Memory B cell (primary cell): ENCODE results near the gene AGPAT3.
A peak's percentile ranks its signal among the peaks of the same experiment; 100 is the strongest.

Source experiments
- ATAC-seq: fragments of 150-1000 bp; cut with Tn5 transposase; 2 replicates; pipeline ENCODE4 v1.10.0; 2021; ENCODE audit warnings: low read depth, mild to moderate bottlenecking, moderate library complexity
- DNase-seq, 2 donors: peaks; one replicate each; pipeline ENCODE4 v3.0.0; 2022; ENCODE audit warnings: low spot score in 2 of 2
- H3K27ac Mint-ChIP-seq: one replicate; pipeline ENCODE4 v1.8.0; 2022; ENCODE audit warnings: mild to moderate bottlenecking, moderate library complexity, mixed read lengths
- H3K27me3 Mint-ChIP-seq: one replicate; pipeline ENCODE4 v1.8.0; 2022; ENCODE audit warnings: mixed read lengths
- H3K36me3 Mint-ChIP-seq: one replicate; pipeline ENCODE4 v1.8.0; 2022; ENCODE audit warnings: mild to moderate bottlenecking, mixed read lengths
- H3K4me1 Mint-ChIP-seq: one replicate; pipeline ENCODE4 v1.8.0; 2022; ENCODE audit warnings: mixed read lengths
- H3K4me3 Mint-ChIP-seq: one replicate; pipeline ENCODE4 v1.8.0; 2022; ENCODE audit warnings: mild to moderate bottlenecking, moderate library complexity, mixed read lengths
- H3K9me3 Mint-ChIP-seq: one replicate; pipeline ENCODE4 v1.8.0; 2022; ENCODE audit warnings: mixed read lengths

Gene AGPAT3

DNA sequence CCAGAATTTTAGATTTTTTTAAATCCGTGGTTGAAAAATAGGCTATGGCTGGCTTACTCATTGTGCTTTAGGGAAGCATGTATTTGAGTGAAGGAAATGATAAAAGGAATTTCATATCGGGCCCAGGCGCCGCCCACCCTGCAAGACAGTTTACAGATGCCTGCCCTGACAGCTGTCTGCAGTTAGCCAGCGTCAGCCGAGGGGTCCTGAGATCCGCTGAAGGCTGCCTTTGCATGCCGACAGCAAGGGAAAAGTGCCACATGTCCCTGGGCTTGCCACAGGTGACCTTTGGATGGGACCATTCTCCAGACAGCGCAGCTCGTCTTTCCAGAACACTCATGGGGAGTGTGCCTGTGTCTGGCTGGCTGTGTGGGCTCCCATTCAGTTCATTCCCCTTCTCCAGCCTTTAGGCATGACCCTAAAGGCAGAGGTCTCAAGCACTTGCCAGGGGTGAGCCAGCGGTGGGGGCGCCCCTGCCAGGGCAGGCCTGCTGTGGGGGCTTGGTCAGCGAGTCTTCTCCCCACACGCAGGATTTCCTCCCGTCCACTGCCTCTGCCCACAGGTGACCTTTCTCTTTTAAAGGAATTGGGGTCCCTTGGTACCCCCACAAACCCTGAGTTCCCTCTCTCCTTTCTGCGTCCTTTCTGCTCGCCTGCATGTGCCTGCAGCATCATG, 101.0 kb downstream of the AGPAT3 start:
- H3K4me3 Mint-ChIP-seq, result no peak overlapping the region
- peaks cover 13% of the 10 kb centered on the region for H3K36me3 Mint-ChIP-seq
- H3K27me3 Mint-ChIP-seq, result no peaks in the 10 kb centered on the region
- H3K4me1 Mint-ChIP-seq, result no peaks in the 10 kb centered on the region
- DNase-seq (no peak), ATAC-seq (no peak)
- no peak overlapping the region for H3K27ac Mint-ChIP-seq
- H3K9me3 Mint-ChIP-seq, result no peaks in the 10 kb centered on the region

DNA sequence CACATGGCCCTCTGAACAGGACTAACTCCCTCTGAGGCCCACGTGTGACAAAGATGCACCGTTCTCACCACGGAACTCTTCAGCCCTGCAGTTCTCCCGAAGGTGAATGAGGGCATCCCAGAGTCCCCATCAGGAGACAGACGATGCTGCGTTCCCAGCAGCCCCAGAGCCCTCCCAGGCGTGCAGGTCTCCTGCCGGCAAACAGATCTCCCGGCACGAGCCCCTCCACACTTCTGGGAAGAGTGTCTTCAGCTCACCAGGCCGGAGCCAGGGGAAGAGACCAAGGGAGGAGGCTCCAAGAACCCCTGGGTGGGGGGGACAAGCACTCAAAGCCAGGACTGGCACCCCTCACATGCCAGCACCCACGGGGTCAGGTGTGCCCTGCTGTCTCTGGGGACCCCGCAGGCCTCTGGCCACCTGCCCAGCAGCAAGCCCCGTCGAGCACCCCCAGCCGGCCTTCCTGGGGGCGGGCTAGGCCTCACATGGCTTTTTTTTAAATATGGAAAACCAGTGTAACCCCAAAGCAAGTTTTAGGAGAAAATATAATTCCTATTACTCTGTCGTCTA, 102.0 kb downstream of the AGPAT3 start:
- H3K27ac Mint-ChIP-seq, result no peak overlapping the region
- H3K36me3 Mint-ChIP-seq, result peaks cover 13% of the 10 kb centered on the region
- ATAC-seq (no peak), DNase-seq (no peak)
- no peak overlapping the region for H3K4me3 Mint-ChIP-seq
- H3K27me3 Mint-ChIP-seq, result no peaks in the 10 kb centered on the region
- no peaks in the 10 kb centered on the region for H3K4me1 Mint-ChIP-seq
- no peaks in the 10 kb centered on the region for H3K9me3 Mint-ChIP-seq

DNA sequence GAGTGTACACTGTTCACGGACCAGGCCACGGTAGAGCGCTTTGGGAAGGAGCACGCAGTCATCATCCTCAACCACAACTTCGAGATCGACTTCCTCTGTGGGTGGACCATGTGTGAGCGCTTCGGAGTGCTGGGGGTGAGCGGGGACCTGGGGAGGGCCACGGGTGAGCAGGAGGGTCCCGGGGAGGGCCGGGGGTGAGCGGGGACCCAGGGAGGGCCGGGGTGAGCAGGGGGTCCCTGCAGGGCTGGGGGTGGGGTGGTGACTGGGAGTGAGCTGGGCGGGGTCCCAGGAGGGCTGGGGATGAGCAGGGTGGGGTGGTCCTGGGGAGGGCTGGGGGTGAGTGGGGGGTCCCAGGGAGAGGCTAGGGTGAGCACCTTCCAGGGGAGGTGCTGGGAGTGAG, 103.0 kb downstream of the AGPAT3 start:
- ATAC-seq (no peak), DNase-seq (no peak)
- no peak overlapping the region for H3K27ac Mint-ChIP-seq
- peaks cover 13% of the 10 kb centered on the region for H3K36me3 Mint-ChIP-seq
- H3K4me1 Mint-ChIP-seq, result no peaks in the 10 kb centered on the region
- H3K4me3 Mint-ChIP-seq, result no peak overlapping the region
- no peaks in the 10 kb centered on the region for H3K27me3 Mint-ChIP-seq
- no peaks in the 10 kb centered on the region for H3K9me3 Mint-ChIP-seq

DNA sequence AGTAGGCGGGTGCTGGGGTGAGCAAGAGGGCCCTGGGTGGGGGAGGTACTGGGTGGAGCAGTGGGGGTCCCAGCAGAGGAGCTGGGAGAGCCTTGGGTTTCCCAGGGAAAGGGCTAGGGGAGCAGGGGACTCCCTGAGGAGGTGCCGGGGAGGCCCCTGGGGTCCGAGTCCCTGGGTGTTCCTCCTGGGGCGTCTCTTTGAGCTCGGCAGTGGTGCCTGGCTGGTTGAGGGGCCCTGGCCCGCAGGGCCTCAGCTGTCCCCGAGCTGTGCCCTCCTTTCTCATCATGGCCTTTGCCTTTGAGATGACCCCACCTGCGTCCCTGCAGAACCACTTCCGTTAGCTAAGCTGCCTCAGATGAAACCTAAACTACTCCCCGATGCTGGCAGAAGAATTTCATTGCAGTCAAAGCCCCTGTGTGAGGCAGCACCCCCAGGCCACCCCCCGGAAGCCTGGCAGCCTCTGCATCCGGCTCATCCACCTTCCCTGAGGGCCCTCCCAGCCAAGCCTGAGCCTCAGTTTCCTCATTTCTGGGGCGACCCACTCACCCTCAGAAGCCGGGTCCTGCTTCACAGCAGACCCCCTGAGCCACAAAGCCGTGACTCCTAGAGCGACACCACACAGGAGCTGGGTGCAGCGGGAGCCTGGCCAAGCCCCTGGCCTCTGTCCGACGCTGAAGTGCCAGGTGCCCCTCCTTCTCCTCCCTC, 103.5 kb downstream of the AGPAT3 start:
- no peak overlapping the region for H3K4me3 Mint-ChIP-seq
- no peaks in the 10 kb centered on the region for H3K27me3 Mint-ChIP-seq
- H3K9me3 Mint-ChIP-seq, result no peaks in the 10 kb centered on the region
- DNase-seq (no peak), ATAC-seq (no peak)
- no peaks in the 10 kb centered on the region for H3K4me1 Mint-ChIP-seq
- no peak overlapping the region for H3K27ac Mint-ChIP-seq
- H3K36me3 Mint-ChIP-seq, result peaks cover 13% of the 10 kb centered on the region

DNA sequence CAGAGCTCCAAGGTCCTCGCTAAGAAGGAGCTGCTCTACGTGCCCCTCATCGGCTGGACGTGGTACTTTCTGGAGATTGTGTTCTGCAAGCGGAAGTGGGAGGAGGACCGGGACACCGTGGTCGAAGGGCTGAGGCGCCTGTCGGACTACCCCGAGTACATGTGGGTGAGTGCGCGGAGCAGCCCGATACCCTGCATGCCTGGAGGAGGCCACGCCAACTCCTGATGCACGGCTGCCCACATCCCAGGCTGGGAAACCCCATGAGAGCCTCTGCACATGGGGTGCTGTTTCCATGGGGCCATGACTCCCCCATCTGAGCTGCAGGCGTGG, 104.1 kb downstream of the AGPAT3 start:
- H3K4me3 Mint-ChIP-seq, result no peak overlapping the region
- no peaks in the 10 kb centered on the region for H3K9me3 Mint-ChIP-seq
- ATAC-seq, result no peak
- no peak overlapping the region for H3K27ac Mint-ChIP-seq
- H3K27me3 Mint-ChIP-seq, result no peaks in the 10 kb centered on the region
- peaks cover 13% of the 10 kb centered on the region for H3K36me3 Mint-ChIP-seq
- DNase-seq, result no peak
- peaks cover under 1% of the 10 kb centered on the region for H3K4me1 Mint-ChIP-seq

DNA sequence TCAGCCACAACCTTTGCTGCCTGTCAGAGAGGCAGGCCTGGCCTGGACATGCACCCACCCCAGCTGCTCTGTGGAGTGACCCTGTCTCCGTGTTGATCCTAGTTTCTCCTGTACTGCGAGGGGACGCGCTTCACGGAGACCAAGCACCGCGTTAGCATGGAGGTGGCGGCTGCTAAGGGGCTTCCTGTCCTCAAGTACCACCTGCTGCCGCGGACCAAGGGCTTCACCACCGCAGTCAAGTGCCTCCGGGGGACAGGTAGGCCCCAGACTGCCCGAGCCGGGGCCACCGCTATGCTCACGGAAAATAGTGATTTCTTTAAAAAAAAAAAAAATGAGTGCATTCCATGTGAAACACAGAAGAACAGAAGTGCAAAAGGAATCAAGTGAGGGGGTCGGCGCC, 105.5 kb downstream of the AGPAT3 start:
- H3K36me3 Mint-ChIP-seq, result peaks cover 13% of the 10 kb centered on the region
- no peak for DNase-seq
- H3K4me1 Mint-ChIP-seq, result peaks cover 11% of the 10 kb centered on the region
- no peak overlapping the region for H3K4me3 Mint-ChIP-seq
- no peak overlapping the region for H3K27ac Mint-ChIP-seq
- ATAC-seq, result no peak
- no peaks in the 10 kb centered on the region for H3K27me3 Mint-ChIP-seq
- no peaks in the 10 kb centered on the region for H3K9me3 Mint-ChIP-seq

DNA sequence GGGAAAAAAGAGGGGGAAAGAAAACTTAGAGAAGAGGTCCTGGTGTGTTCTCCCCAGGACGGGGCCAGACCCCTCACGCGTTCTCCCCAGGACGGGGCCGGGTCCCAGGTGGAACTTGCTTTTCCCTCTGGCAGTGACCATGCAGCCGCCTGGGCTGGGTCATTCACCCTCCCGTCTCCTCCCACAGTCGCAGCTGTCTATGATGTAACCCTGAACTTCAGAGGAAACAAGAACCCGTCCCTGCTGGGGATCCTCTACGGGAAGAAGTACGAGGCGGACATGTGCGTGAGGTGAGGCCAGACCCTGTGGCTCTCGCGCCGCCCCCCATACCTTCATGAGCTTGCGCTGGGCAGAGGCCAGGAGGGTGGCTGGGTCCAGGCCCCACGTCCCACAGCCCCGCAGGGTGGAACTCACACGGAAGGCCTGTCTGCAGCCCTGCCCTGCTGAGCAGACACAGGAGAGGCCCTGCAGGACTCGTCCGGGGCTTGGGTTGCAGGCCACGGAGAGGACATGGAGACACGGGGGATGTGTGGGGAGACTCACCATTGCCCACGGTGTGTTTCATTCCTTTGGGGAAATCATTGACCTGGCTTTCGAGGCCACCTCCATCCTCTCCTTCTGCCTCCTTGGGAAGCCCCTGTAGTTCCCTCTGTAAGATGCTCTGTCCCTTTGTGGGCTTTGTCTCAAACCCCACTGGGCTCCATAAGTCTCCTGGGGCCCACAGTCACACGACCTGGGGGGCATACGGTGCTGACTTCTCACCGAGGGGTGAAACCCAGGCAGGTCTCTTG, 106.4 kb downstream of the AGPAT3 start:
- Mint-ChIP-seq H3K27ac (peak overlapping the region; percentile 49), H3K9me3 (no peaks in the 10 kb centered on the region), H3K27me3 (no peaks in the 10 kb centered on the region), H3K4me3 (no peak overlapping the region), H3K36me3 (peaks cover 13% of the 10 kb centered on the region), H3K4me1 (peaks cover 13% of the 10 kb centered on the region)
- no peak for DNase-seq
- no peak for ATAC-seq

DNA sequence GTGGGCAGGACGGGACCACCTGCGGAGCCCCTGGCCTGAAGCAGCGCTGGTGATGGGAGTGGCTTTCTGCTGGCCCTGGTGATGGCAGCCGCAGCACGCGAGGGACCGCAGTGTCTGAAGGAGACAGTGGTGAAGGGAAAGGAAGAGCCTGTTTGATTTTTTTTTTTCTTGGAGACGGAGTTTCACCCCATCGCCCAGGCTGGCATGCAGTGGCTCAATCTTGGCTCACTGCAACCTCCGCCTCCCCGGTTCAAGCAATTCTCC, 106.9 kb downstream of the AGPAT3 start:
- Mint-ChIP-seq H3K9me3 (no peaks in the 10 kb centered on the region), H3K27ac (peak overlapping the region; percentile 49), H3K27me3 (no peaks in the 10 kb centered on the region), H3K4me1 (peaks cover 13% of the 10 kb centered on the region), H3K36me3 (peaks cover 13% of the 10 kb centered on the region), H3K4me3 (no peak overlapping the region)
- ATAC-seq, result no peak
- DNase-seq, result no peak

DNA sequence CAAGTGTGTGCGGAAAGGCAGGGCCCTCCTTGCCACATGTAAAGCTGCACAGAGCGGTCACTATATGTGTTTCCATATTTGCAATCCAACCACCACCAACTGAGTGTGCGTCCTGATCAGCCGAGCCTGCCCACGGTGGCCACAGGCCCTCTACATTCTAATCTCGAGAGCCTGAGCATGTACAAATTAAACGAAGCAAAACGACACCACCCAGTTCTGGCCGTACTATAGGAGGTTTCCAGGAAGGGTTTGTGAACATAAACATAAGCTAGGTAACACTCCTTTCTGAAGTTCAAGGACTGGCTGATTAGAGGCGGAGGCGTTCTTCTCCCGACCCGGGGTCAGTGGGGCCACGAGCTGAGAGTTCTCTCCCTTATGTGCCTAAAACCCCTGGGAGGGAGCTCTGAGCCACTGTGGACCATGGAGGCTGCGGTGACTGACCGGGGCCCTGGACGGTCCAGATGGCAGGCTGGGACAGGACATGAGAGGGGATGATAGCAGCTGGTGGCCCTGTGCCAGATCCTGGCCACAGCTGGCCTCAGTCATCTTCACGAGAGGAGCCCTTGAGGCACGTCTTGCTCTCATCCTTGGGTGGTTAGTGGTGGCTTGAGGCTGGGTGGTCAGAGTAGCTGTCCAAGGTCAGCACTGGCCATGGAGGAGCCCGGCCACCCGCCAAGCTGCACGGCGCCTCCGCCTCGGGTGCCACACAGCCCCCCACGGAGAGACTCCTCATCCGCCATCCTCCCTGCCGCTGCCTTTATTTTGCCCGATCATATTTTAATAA, 108.0 kb downstream of the AGPAT3 start:
- Mint-ChIP-seq H3K4me3 (no peak overlapping the region), H3K9me3 (no peaks in the 10 kb centered on the region), H3K27me3 (no peaks in the 10 kb centered on the region), H3K36me3 (peaks cover 7% of the 10 kb centered on the region), H3K27ac (no peak overlapping the region), H3K4me1 (peaks cover 13% of the 10 kb centered on the region)
- ATAC-seq, result no peak
- no peak for DNase-seq

DNA sequence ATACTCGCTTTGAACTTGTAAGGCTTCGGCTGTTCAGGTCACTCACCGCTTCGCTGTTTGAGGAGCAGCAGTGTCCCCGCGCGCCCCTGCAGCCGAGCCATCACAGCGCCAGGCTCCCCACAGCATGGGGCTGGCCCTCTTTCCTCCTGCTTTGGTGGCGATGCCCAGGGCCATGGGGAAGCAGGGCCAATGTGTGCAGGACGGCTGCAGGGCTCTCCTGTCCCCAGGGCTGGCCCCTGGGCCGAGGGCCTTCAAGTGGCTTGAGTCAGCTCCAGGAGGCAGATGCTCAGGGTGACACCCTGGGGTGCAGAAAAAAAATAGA, 108.6 kb downstream of the AGPAT3 start:
- DNase-seq (no peak), ATAC-seq (no peak)
- Mint-ChIP-seq H3K27me3 (no peaks in the 10 kb centered on the region), H3K4me1 (peaks cover 13% of the 10 kb centered on the region), H3K9me3 (no peaks in the 10 kb centered on the region), H3K27ac (no peak overlapping the region), H3K4me3 (no peak overlapping the region), H3K36me3 (peaks cover 10% of the 10 kb centered on the region)

DNA sequence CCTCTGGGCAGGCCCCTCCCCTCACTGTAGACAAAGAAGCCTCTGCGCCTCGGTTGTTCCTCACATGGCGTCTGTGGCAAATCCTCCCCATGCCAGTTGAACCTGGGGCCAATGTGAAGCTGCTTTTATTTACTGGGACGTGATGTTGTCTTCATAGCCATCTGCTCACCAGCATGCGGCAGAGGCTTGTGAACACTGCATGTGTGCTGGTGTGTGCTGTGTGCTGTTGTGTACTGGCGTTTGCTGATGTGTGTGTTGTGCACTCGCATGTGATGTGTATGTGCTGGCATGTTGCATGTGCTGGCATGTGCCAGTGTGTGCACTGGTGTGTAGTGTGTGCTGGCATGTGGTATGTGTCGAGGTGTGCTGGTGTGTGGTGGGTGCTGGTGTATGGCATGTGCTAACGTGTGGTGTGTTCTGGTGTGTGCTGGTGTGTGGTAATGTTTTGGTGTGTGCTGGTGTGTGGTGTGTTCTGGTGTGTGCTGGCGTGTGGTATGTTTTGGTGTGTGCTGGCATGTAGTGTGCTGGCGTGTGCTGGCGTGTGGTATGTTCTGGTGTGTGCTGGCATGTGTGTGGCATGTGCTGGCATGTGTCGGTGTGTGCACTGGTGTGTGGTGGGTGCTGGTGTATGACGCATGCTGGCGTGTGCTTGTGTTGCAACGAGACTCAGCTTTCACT, 109.9 kb downstream of the AGPAT3 start:
- no peaks in the 10 kb centered on the region for H3K27me3 Mint-ChIP-seq
- peaks cover 6% of the 10 kb centered on the region for H3K36me3 Mint-ChIP-seq
- no peak overlapping the region for H3K27ac Mint-ChIP-seq
- H3K4me1 Mint-ChIP-seq, result peaks cover 13% of the 10 kb centered on the region
- ATAC-seq (no peak), DNase-seq (no peak)
- no peaks in the 10 kb centered on the region for H3K9me3 Mint-ChIP-seq
- H3K4me3 Mint-ChIP-seq, result no peak overlapping the region

DNA sequence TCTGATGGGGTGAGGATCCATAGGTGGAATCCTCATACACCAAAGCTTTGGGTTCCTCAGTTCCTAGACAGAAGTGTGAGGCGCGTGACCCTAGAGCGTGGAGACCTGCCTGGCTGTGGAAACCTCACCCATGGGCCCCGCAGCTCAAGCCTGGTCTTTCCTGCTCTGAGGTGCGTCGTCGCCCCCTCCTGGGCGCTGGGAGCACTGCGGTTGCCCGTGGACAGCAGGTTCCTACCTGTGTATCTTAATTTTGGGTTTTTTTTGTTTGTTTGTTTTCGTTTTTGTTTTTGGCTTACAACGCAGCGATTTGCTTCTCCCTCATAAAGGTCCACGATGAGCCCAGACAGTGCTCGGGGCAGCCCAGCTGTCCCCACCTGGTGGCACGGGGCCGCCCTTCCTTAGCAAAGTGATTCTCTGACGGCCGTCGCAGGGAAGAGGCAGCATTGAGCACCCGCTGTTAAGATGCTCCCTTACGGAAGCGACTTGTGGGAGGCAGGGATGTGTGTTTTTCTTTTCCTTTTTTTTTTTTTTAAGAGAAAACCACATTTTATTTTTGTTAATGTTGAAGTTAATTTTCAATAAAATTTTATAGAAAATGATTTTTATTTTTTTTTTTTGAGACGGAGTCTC, 110.6 kb downstream of the AGPAT3 start:
- peaks cover 6% of the 10 kb centered on the region for H3K36me3 Mint-ChIP-seq
- H3K4me3 Mint-ChIP-seq, result no peak overlapping the region
- DNase-seq, result peak; percentile 77 to 84
- no peak overlapping the region for H3K27ac Mint-ChIP-seq
- H3K9me3 Mint-ChIP-seq, result no peaks in the 10 kb centered on the region
- H3K27me3 Mint-ChIP-seq, result no peaks in the 10 kb centered on the region
- H3K4me1 Mint-ChIP-seq, result peaks cover 13% of the 10 kb centered on the region
- ATAC-seq, result peak; percentile 99

DNA sequence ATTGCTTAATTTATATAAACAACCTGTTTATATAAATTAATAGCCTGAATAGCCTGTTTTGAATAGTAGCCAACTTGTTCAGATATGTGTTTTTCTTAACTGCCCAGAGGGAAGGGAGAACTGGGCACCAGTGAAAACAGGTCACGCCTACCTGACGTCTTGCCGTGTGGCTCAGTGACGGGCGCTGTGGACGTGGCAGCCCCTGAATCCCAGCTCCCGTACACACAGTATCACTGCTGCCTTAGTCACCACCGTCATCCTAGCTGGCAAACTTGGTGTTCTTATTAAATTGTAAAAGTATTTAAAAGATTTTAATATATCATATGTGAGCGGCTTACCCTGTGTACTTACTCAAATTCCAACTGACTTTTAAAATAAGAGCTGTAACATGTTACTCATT, 111.6 kb downstream of the AGPAT3 start:
- ATAC-seq (no peak), DNase-seq (no peak)
- H3K27me3 Mint-ChIP-seq, result no peaks in the 10 kb centered on the region
- no peak overlapping the region for H3K4me3 Mint-ChIP-seq
- peaks cover 2% of the 10 kb centered on the region for H3K36me3 Mint-ChIP-seq
- peaks cover 13% of the 10 kb centered on the region for H3K4me1 Mint-ChIP-seq
- H3K27ac Mint-ChIP-seq, result no peak overlapping the region
- no peaks in the 10 kb centered on the region for H3K9me3 Mint-ChIP-seq
